ENCODE results near the gene LCE2D.
"Not testable (repeated sequence)": the region's sequence is repeated elsewhere in the genome, so short reads cannot be mapped to it uniquely, and the experiment has no call there.

GRCh38 chr1:152666171-152666570, 3.0 kb downstream of the LCE2D start:
- not testable (repeated sequence) for TF ChIP-seq POLR2A (IDR thresholded peaks at IDR 0.05; ENCODE audit: low read length); GATA1 (IDR thresholded peaks at IDR 0.05; ENCODE audit: low read depth, low read length)

All from erythroblast (primary cell).